MG63 (cell line): Measurements from ENCODE around the gene FOXK2. TPM values are rescaled to one million over a fixed set of nuclear protein-coding genes. Genes with fewer than 3 reads are reported as not detected.

Experiments used
- DNase-seq: peaks from one replicate; pipeline ENCODE4 v3.0.0-alpha.2; 2020
- H3K27me3 ChIP-seq: fragments of 250-450 bp; sonication (Bioruptor Pico); 2 replicates; pipeline ENCODE4 v1.5.1; 2020; ENCODE audit warnings: mild to moderate bottlenecking, moderate library complexity
- H3K36me3 ChIP-seq: fragments of 250-450 bp; sonication (Bioruptor Pico); 2 replicates; pipeline ENCODE4 v1.5.1; 2020; ENCODE audit warnings: mild to moderate bottlenecking, moderate library complexity
- H3K4me3 ChIP-seq: fragments of 250-450 bp; sonication (Bioruptor Pico); 2 replicates; pipeline ENCODE4 v1.5.1; 2020; ENCODE audit warnings: mild to moderate bottlenecking, moderate library complexity
- H3K9me3 ChIP-seq: fragments of 250-450 bp; sonication (Bioruptor Pico); 2 replicates; pipeline ENCODE4 v1.5.1; 2020; ENCODE audit warnings: mild to moderate bottlenecking, moderate library complexity
- total RNA-seq: library from RNA; depleted of rRNA; stranded (reverse); fragments of >200 nt; shearing (Covaris generic); gene quantifications from 2 replicates; pipeline ENCODE4 v1.2.3, GENCODE V29; 2014; ENCODE audit warnings: low replicate concordance

FOXK2 gene
- total RNA-seq, 1 experiment from 2014 or later = 48.5 TPM

DNA sequence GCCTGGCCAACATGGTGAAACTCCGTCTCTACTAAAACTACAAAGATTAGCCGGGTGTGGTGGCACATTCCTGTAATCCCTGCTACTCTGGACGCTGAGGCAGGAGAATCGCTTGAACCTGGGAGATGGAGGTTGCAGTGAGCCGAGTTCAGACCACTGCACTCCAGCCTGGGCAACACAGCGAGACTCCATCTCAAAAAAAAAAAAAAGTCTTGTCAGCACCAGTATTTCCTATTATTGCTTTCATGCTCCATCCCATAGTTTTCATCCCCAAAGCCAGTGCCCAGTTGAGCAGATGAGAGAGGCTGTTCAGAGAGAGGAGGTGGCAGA, 70.3 kb downstream of the FOXK2 start:
- no peaks in the 10 kb centered on the region for H3K9me3 ChIP-seq
- no peak for DNase-seq
- no peaks in the 10 kb centered on the region for H3K27me3 ChIP-seq
- no peak overlapping the region for H3K4me3 ChIP-seq
- peaks cover 56% of the 10 kb centered on the region for H3K36me3 ChIP-seq

DNA sequence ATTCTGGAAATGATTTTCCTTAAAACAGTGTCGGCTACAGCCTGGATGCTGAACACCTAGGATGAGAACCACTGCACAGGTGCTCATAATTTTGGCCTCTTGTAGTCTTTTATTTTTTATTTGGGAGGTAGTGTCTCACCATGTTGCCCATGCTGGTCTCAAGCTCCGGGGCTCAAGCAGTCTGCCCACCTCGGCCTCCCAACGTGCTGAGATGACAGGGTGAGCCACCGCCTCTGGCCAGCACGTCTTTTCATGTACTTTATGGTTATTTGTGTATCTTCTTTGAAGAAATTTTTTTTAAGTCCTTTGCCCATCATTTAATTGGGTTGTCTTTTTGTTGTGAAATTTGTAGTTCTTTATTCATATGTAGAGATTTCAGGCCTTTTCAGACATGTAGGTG, 70.7 kb downstream of the FOXK2 start:
- DNase-seq = no peak
- peaks cover 58% of the 10 kb centered on the region for H3K36me3 ChIP-seq
- no peaks in the 10 kb centered on the region for H3K27me3 ChIP-seq

DNA sequence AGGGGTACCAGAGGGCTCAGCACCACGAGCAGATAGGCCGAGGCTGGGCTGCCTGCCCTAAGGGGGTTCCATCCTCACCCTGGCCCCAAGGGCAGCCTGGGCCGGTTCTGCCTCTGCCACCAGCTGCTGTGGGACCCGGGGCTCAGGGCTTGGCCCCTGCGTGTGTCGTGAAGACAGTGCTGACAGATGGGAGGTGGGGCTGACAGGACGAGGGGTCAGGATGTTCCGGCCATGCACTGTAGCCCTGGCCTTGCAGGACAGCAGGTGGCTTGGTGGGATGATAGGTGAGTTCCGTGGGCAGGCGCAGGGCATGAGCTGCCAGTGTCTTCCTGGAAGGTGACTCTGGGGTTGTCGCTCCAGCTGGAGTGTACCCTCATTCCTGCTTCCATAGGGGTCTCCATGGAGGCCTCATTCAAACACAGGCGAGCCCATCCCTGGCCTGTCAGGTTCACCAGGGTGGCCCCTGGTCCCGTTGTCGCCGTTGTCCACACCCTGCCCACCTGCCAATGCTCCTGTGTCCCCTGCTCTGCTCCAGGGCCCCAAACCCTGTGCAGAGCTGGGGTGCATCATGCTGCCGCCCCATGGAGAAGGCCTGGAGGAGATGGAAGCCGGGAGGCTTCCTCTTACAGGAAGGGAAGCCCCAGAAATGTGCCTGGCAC, 71.5 kb downstream of the FOXK2 start:
- no peaks in the 10 kb centered on the region for H3K9me3 ChIP-seq
- DNase-seq = no peak
- no peak overlapping the region for H3K4me3 ChIP-seq
- peaks cover 57% of the 10 kb centered on the region for H3K36me3 ChIP-seq
- no peaks in the 10 kb centered on the region for H3K27me3 ChIP-seq

More for the DNA sequence above, 70.7 kb downstream of the FOXK2 start:
- Histone ChIP-seq H3K9me3 (no peaks in the 10 kb centered on the region), H3K4me3 (no peak overlapping the region)

DNA sequence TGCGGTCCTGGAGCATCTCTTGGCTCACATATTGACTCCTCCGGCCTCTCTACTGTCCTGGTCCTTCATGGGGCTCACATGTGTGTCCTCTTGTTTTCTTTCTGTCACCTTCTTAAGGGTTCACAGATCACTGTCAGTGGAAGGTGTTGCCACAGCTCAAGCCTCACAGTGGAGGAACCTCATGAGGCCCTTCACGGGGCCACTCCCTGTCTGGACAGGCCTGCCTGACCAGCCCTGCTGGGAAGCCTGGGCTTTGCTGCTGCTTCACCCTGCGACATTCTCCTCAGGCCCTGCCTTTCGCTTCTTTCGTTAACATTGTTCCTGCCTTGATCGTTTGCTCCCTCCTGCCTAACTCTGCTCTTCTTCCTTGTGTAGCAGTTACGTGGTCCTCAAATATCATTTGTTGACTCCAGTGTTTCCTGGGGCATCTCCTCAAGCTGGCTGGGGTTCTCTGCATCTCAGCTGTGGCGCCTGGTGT, 72.8 kb downstream of the FOXK2 start:
- Histone ChIP-seq H3K36me3 (peaks cover 65% of the 10 kb centered on the region), H3K4me3 (no peak overlapping the region), H3K27me3 (no peaks in the 10 kb centered on the region), H3K9me3 (no peaks in the 10 kb centered on the region)
- DNase-seq = no peak

DNA sequence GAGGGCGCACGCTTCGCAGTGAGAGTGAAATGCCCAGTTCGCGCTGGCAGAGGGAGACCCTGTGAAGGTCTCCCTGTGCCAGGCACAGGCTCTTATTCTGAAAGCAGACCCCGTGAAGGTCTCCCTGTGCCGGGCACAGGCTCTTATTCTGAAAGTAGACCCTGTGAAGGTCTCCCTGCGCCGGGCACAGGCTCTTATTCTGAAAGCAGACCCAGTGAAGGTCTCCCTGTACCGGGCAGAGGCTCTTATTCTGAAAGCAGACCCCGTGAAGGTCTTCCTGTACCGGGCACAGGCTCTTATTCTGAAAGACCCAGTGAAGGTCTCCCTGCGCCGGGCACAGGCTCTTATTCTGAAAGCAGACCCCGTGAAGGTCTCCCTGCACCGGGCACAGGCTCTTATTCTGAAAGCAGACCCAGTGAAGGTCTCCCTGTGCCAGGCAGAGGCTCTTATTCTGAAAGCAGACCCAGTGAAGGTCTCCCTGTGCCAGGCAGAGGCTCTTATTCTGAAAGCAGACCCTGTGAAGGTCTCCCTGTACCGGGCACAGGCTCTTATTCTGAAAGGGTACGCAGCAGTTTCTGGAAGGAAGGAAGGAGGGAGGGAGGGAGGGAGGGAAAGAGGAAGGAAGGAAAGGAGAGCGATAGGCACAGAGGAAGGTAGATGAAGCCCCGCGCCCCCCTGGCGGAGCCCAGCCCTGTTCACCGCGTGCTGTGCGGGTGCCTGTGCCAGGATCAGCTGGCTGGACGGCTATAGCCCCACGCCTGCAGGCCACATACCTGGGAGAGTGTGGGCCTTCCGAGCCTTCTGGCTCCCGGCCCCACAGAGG, 73.4 kb downstream of the FOXK2 start:
- Histone ChIP-seq H3K9me3 (no peaks in the 10 kb centered on the region), H3K27me3 (no peaks in the 10 kb centered on the region), H3K4me3 (no peak overlapping the region), H3K36me3 (peaks cover 62% of the 10 kb centered on the region)
- DNase-seq = peak; percentile 61

DNA sequence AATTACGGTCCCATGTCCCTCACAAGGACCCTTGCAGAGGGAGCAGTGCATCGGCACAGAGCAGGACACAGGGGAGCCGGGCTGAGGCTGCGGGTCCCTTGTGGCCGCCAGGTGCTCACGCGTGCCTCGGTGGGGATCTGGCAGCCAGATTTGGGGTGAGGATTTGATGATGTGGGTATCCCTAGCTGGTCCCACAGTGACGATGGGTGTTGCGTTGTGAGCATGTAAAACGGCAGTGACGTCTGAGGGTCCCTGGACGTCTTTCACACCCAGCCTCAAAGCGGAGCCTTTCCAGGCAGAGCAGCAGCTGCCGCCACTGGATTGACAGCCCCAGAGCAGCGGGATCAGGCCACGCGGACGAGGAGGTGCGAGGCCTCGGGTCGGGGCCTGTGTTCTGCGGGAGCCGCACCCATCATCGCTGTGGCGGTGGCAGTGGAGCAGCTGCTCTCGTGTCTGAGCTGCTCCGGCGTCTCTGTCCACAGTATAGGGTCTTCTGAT, 74.1 kb downstream of the FOXK2 start:
- Histone ChIP-seq H3K27me3 (no peaks in the 10 kb centered on the region), H3K4me3 (no peak overlapping the region), H3K9me3 (no peaks in the 10 kb centered on the region), H3K36me3 (peaks cover 63% of the 10 kb centered on the region)
- DNase-seq = no peak

DNA sequence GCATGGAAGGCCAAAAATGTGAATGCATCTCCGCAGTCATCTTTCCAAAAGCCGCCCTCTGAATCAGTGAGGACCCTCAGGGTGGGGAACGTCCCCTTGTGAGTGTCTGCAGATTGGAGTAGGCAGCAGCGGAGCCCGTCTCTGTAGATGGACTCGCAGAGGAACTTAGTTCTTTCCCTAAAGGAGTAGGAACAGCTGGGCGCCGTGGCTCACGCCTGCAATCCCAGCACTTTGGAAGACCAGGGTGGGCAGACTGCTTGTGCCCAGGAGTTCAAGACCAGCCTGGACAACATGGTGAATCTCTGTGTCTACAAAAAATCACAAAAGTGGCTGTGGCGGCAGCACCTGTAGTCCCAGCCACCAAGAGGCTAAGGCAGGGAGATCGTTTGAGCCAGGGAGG, 75.0 kb downstream of the FOXK2 start:
- DNase-seq = no peak
- H3K4me3 ChIP-seq = no peak overlapping the region
- H3K27me3 ChIP-seq = no peaks in the 10 kb centered on the region
- H3K9me3 ChIP-seq = no peaks in the 10 kb centered on the region
- H3K36me3 ChIP-seq = peaks cover 69% of the 10 kb centered on the region

DNA sequence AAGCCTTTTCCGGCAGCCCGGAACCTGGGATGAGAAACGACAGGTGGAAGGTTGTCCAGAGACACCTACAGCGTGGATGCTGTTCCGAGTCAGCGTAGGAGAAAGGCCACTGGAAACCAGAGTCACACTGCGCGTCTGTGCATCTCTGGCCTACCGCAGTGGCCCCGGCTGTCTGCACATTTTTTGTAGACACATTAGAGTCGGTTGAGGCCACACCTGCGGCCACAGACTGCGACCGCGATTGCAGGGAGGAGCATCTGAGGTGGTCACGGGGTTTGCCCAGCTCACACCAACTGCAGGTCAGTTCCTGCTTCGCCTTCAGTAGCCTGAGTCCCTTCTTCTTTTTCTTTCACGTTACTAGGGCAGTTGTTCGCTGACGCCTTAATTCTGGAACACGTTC, 76.4 kb downstream of the FOXK2 start:
- H3K4me3 ChIP-seq = no peak overlapping the region
- peaks cover 79% of the 10 kb centered on the region for H3K36me3 ChIP-seq
- no peaks in the 10 kb centered on the region for H3K9me3 ChIP-seq
- DNase-seq = no peak
- H3K27me3 ChIP-seq = no peaks in the 10 kb centered on the region

DNA sequence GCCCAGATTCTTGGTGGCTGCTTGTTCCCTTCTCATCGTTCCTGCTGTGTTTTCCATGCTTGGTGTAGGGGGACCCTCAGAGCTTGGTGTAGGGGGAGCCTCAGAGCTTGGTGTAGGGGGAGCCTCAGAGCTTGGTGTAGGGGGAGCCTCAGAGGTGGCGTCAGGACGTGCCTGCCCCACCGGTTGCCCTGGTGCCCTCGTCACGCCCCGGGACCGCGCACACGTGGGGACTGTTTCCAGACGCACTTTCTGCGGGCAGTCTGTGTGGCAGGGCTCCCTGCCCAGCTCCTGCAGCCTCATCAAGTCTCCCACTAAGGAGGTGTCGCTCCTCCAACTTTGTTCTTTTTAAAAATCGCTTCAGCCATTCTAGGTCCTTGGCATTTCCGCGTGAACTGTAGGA, 76.8 kb downstream of the FOXK2 start:
- peaks cover 81% of the 10 kb centered on the region for H3K36me3 ChIP-seq
- H3K27me3 ChIP-seq = no peaks in the 10 kb centered on the region

DNA sequence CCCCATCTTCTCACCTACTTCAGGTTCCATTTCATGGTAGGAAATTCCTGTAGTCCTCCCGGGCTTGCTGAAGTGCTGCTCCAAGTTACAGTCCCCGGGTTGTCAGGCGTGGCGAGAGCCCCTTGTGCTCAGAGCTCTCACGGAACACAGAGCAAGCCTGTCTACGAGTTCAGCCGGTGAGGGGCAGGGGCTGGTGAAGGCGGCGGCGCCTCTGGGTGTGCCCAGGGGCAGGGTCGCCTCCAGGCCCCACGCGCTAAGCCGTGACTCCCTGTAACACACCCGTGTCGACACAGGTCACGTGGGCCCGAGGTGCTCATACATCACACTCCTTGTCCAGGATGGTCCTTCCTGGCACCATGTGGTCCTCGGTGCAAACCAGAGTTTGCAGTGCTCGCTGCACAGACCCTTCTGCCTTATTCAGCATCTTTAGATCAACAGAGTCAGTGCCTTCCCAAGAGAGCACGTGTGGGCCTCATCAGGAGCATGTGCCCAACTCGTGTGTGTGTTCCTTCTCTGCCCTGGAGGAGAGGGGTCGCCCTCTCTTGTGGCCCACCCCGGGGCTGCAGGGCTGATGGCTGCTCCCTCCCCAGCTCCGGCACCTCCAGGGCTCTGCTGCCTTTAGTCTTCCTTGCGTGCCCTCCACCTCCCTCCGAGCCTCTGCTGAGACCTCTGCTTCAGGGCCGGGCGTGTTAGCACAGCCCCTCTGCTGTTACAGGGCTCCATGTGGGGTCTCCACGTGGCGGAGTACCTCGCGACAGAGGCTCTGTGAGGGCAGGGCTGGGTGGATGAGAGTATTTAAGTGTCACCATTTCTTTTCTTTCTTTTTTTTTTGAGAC, 77.5 kb downstream of the FOXK2 start:
- peaks cover 81% of the 10 kb centered on the region for H3K36me3 ChIP-seq
- H3K27me3 ChIP-seq = no peaks in the 10 kb centered on the region
- H3K9me3 ChIP-seq = no peaks in the 10 kb centered on the region
- H3K4me3 ChIP-seq = no peak overlapping the region
- no peak for DNase-seq

More for the DNA sequence above, 76.8 kb downstream of the FOXK2 start:
- H3K4me3 ChIP-seq = no peak overlapping the region
- H3K9me3 ChIP-seq = no peaks in the 10 kb centered on the region
- no peak for DNase-seq

DNA sequence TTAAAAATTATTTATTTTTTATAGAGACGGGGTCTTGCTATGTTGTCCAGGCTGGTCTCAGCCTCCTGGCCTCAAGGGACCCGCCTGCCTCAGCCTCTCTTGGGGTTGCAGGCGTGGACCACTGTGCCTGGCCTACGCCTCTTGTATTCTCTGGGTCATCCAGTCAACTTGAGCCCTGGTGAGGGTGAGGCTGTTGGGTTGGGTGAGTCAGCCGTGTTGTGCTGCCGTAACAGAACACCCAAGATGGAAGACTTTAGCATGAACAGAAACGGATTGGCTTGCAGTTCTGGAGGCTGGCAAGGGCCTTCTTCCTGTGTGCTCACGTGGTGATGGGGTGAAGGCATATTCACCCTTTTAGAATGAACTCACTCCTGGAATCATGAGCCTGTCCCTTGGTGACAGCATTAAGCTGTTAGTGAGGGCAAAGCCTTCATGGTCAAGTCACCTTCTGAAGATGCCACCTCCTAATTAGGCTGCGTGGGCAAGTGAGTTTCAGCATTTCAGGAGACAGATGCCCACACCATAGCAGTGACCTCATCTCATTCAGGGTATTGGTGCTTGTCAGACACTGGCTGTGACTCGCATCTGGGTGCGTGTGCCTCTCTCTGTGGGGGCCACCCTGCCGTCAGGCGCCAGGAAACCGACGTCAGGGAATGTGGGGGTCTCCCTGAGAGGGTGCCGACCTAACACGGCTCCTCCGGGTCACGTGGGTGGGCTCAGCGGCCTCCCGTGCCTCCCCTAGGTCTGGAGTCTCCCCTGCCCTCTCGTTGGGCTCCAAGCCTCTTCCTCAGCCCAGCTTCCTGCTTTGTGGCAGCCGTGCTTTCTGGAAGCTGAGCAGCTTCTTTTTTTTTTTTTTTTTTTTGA, 79.0 kb downstream of the FOXK2 start:
- peak; percentile 27 for DNase-seq

DNA sequence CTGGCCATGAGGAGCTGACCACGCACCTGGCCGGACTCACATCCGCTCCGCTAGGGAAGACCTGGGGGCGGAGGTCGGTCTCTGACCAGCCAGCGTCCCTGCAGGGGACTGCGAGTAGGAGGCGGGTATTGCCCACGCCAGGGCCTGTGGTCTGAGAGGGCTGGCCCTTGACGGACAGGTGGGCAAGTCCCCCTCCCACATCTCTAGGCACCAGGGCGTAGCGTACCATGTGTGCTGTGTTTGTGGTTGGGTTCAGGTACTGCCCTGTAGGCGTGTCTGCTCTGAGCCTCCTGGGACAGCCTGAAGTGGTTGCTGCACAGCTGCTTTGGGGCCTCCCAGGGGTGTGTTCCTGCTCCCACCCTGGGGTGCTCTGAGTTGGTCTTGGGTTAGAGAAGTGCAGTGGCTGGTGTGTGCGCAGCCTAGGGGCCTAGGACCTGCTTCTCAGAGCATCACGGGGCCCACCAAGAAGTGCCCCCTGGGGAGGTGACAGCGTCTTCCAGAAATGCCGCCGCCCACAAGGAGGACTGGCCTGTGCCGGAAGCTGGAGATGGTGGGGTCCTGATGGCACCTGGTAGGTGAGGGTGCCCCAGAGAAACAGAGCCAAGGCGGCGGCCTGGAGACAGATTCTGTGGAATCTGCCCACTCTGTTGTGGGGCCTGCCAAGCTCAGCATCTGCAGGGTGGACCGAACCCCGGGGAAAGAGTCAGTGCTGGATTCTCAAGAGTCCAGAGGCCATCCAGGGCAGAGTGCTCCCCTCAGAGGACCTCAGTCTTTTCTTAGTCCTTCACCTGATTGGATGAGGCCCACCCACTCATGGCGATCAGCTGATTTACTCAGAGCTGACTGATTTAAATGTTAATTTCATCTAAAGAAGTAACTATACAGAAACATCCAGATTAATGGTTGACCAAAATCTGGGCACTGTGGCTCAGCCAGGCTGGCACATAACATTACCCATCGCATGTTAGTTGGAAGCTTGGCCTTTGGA, 80.4 kb downstream of the FOXK2 start:
- H3K9me3 ChIP-seq = no peaks in the 10 kb centered on the region
- H3K4me3 ChIP-seq = no peak overlapping the region
- no peak for DNase-seq
- no peaks in the 10 kb centered on the region for H3K27me3 ChIP-seq
- H3K36me3 ChIP-seq = peaks cover 92% of the 10 kb centered on the region

More for the DNA sequence above, 79.0 kb downstream of the FOXK2 start:
- Histone ChIP-seq H3K36me3 (peaks cover 90% of the 10 kb centered on the region), H3K9me3 (no peaks in the 10 kb centered on the region), H3K4me3 (no peak overlapping the region), H3K27me3 (no peaks in the 10 kb centered on the region)

DNA sequence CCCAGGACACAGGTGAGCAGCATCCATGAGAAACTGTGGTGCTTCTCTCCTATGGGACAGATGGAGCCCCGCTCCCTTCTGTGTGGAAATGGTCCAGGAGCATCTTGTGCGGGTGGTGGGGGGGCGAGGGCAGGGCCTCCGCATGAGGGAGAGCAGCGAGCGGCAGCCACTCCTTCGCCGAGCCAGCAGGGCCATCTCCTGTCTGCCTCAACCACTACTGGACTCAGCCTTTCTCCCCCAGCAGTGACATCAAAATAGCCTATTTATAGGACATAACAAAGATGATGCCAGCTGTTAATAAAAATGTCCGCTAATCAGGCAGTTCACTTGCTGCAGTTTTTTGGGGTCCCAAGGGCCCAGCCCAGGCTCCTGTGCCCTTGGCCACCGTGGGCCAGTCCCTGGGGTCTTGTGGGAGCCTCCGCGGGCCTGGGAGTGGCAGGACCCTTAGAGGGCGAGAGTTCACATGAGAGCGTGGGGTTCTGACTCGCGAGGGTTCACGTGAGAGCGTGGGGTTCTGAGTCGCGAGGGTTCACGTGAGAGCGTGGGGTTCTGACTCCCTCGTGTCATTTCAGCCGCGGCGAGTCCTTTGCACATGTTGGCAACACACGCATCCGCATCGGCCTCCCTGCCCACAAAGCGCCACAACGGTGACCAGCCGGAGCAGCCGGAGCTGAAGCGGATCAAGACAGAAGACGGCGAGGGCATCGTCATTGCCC, 81.4 kb downstream of the FOXK2 start:
- H3K4me3 ChIP-seq = no peak overlapping the region
- H3K36me3 ChIP-seq = peaks cover 92% of the 10 kb centered on the region
- no peaks in the 10 kb centered on the region for H3K27me3 ChIP-seq
- no peaks in the 10 kb centered on the region for H3K9me3 ChIP-seq
- DNase-seq = no peak

DNA sequence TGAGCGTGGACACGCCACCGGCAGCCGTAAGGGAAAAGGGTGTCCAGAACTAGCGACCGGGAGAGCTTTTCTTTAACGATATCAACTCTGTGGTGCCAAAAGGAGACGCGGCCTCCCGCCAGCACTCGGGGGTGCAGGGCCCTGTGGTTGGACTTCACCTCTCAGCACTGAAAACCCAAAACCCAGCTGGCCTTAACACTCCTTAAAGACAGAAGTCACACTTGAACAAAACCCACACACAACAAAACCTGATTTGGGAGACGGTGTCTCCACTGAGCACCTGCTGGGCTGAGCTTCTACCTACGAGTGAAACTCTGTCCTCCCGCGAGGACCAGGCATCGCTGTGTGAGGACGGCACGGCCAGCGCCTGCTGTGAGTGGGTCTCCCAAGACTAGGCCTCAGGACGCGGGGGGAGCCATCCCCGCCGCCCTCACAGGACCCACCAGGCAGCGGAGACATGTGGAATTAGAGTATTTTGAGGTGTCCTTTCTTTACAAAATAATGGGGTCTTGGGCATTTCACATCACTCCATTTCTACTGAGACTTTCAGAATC, 82.0 kb downstream of the FOXK2 start:
- Histone ChIP-seq H3K4me3 (no peak overlapping the region), H3K36me3 (peaks cover 93% of the 10 kb centered on the region), H3K9me3 (no peaks in the 10 kb centered on the region), H3K27me3 (no peaks in the 10 kb centered on the region)
- no peak for DNase-seq
